Activated CD8-positive, alpha-beta memory T cell treated with anti-CD3 and anti-CD28 coated beads, Interleukin-2, amount 50 U/mL, for 24 hours (primary cell): ENCODE results near the gene VPS9D1.
"Not testable (repeated sequence)": the region's sequence is repeated elsewhere in the genome, so short reads cannot be mapped to it uniquely, and the experiment has no call there.

Source experiments
- DNase-seq: peaks from one replicate; pipeline ENCODE4 v3.0.0-alpha.2; 2020; ENCODE audit errors: extremely low read depth

VPS9D1 gene

GRCh38 chr16:89693931-89694783 is 26.5 kb downstream of the VPS9D1 start:
- DNase-seq, result no peak

- DNase-seq, result no peak
Observed at GRCh38 chr16:89693289-89693731, 27.4 kb downstream of the VPS9D1 start.

DNA sequence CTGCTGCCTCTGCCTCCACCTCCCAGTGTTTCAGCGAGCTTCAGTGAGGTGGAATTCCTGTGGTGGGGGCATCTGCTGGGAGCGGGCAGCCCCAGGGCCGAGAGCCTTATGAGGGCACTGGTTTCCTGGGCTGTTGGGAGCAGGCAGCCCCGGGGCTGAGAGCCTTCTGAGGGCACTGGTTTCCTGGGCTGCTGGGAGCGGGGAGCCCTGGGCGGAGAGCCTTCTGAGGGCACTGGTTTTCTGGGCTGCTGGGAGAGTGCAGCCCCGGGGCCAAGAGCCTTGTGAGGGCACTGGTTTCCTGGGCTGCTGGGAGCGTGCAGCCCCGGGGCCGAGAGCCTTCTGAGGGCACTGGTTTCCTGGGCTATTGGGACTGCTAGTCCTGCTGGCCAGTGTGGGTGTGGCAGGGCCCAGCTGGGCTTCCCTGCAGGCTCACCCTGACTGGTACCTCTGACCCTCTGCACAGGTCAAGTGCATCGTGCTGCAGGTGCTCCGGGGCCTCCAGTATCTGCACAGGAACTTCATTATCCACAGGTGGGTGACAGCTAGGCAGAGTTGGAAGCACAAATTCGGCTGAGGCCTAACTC is 28.6 kb downstream of the VPS9D1 start:
- no peak for DNase-seq

- no peak for DNase-seq
Observed at GRCh38 chr16:89691231-89691985, 29.3 kb downstream of the VPS9D1 start.

GRCh38 chr16:89690392-89690901 is 30.3 kb downstream of the VPS9D1 start:
- no peak for DNase-seq

GRCh38 chr16:89689621-89690020 is 31.1 kb downstream of the VPS9D1 start:
- not testable (repeated sequence) for DNase-seq

GRCh38 chr16:89689142-89689541 is 31.6 kb downstream of the VPS9D1 start:
- DNase-seq, result no peak

- DNase-seq, result no peak
Observed at GRCh38 chr16:89688395-89688794, 32.3 kb downstream of the VPS9D1 start.

DNA sequence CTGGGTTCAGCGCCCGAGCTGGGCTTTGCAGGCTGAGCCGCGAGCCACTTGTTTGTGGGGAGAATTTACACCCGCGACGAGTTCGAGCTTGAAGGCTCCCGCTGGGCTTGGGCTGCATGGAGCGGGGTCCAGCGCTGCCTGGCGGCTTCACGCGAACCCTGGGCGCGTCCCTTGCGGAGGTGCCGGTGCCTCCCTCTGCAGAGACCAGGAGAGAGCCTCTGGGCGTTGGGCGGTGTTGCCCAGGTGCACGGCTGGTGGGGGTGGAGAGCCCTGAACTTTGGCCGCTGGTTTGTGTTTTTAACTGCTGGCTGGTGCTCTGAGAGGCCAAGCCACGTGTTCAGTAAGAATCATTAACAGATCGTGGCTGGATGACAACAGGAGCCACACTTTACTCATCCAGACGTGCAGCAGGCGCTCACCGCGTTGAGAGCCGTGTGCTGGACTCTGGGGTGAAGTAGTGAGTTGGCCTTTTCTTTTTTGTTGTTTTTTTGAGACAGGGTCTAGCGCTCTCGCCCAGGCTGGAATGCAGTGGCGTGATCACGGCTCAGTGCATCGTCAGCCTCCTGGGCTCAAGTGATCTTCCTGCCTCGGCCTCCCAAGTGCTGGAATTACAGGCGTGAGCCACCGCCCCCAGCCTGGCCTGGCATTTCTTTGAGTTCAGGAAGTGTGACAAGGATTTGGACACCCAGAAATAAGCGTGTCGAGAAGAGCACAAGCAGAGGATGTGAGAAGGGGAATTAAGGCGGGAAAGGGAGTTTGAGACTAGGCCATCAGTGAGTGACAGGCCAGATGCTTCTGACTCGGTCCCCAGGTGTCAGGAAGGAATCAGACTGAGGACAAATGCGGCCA is 33.4 kb downstream of the VPS9D1 start:
- no peak for DNase-seq

DNA sequence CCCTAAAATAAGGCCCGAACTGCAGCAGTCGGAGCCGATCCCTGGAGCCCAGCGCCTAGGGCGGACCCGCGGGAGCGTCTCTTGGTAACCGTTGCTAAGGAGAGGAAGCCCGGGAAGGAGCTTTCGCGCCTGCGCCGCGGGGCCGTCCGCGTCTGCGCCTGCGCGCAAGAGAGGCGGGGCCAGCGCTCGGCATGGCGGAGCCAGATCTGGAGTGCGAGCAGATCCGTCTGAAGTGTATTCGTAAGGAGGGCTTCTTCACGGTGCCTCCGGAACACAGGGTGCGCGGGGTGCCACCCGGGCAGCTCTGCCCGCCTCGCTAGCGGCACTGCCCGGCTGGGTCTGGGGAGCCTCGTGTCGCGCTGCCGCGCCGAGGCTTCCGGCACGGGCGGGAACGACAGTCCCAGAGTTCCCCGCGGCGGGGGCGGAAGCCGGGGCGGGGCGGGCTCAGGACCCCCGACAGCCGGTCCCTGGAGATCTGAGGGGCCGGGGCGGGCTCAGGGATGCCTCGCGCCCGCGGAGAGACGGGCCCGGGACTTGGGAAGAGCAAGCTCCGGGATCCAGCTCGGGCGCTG is 34.1 kb downstream of the VPS9D1 start, which contains the start of gene CDK10:
TSS of gene CDK10 (plus strand) at position 170 of the 572 bp plus-strand sequence. CDS start at position 192, 22 bp downstream.
- DNase-seq, result peak; percentile 71

DNA sequence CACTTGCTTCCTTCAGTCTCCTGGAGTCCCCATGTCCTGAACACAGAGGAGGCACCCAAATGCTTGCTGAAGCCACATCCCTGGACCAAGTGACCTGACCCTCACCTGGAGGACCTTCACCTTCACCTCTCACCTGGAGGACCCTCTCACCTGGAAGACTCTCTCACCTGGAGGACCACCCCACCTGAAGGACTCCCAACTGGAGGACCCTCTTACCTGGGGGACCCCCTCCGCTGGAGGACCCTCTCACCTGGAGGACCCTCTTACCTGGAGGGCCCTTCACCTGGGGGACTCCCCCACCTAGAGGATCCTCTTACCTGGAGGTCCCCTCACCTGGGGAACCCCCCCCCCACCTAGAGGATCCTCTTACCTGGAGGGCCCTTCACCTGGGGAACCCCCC is 34.8 kb downstream of the VPS9D1 start:
- DNase-seq, result no peak

DNA sequence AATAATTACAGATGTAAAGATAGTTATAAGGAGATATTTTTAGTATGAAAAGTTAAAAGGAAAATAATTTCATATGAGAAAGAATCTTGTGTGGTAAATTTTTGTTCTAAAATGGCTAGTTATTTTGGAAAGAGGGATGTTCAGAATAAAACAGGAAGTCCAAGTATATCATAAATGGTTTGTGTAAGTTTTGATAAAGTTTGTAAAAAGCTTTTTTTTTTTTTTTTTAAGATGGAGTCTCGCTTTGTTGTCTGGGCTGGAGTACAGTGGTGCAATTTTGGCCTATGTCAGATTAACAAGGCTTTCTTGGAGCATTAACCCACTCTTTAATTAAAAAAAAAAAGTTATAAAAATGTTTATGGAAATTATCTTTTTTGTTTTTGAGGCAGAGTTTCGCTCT is 42.4 kb downstream of the VPS9D1 start:
- no peak for DNase-seq

DNA sequence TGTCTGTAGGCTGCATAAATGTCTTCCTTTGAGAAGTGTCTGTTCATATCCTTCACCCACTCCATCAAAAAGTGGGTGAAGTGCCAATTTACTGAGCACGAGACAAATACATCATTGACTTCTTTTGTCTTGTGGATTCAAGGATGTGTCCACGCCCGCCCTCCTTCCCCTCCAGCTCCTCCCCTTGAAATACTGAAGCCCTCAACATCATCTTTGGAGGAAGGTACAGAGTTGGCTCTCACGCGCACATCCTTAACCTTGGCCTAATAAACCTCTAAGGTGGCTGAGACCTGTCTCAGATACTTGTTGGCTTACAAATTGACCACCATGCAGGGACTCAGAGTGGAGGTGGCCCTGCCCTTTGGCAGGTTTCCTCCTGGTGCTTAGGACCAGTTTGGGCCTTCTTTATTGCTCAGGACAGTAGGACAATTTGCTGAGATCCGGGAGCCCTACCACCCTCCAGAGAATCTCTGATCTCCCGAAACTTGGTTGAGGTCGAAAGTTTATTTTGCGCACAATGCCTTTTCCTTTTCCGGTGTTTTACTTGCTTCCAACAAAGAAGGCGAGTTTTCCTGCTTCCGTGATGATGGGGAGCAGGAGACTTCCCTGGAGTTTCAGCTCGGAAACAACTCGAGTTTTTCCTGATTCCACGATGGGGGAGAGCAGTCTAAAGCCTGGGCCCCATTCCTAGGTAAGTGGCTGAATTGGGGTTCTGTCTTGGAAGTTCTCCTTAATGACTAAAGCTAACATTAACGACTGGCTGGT is 48.3 kb downstream of the VPS9D1 start:
- no peak for DNase-seq

DNA sequence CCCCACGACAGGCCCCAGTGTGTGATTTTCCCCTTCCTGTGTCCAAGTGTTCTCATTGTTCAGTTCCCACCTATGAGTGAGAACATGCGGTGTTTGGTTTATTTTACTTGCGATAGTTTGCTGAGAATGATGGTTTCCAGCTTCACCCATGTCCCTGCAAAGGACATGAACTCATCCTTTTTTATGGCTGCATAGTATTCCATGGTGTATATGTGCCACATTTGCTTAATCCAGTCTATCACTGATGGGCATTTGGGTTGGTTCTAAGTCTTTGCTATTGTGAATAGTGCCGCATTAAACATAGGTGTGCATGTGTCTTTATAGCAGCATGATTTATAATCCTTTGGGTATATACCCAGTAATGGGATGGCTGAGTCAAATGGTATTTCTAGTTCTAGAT is 49.1 kb downstream of the VPS9D1 start:
- not testable (repeated sequence) for DNase-seq

GRCh38 chr16:89670496-89671431 is 49.9 kb downstream of the VPS9D1 start:
- no peak for DNase-seq

GRCh38 chr16:89669755-89670154 is 50.9 kb downstream of the VPS9D1 start:
- no peak for DNase-seq

DNA sequence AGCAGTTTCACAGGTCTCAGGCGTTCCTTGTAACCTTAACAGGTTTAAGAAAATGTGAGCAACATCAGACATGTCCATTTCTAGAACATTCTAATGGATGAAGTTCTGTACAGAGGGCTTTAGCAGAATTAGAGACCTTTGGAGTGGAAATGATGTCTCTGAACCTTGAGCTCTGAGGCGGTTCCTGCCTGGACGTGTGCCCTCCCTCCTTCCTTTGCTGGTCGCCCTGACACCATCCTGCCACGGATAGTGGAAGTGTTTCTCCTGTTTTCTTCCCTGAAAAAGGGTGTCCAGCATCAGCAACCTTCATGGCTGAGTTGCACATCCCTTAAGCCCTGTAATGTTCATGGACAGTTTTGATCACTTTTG is 51.9 kb downstream of the VPS9D1 start:
- no peak for DNase-seq

DNA sequence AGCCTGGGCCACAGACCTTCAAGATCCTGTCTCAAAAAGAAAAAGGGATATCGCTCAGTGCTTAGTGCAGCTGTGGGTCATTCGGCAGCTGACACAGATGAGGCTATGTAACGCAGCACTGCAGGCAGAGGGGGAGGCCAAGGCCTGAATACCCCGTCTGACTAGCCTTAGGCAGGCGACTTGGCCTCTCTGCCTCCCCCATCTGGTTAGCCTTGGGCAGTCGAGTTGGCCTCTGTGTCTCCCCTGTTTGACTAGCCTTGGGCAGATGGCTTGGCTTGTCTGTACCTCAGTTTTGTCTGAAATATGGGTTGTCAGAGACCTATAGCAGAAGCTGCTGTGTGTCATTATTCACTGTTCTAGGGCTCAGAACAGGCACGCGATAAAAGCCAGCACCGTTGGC is 53.1 kb downstream of the VPS9D1 start:
- no peak for DNase-seq

- not testable (repeated sequence) for DNase-seq
Observed at GRCh38 chr16:89667000-89667399, 53.7 kb downstream of the VPS9D1 start.
